Peyer's patch (tissue), 4 donors: ENCODE measurements around the gene FEV. TPM values are rescaled to one million over a fixed set of nuclear protein-coding genes. Genes with fewer than 3 reads are reported as not detected.
A peak's percentile ranks its signal among the peaks of the same experiment; 100 is the strongest.

Source experiments
- DNase-seq, 3 donors: peaks; one replicate each; pipeline ENCODE4 v3.0.0-alpha.2; 2017 to 2019
- H3K27ac ChIP-seq, 4 donors: fragments of 200-600 bp; sonication (generic); one replicate each; pipeline ENCODE4 v1.5.1; 2016 to 2019
- H3K27me3 ChIP-seq, 2 donors: fragments of 200-600 bp; sonication (generic); one replicate each; pipeline ENCODE4 v1.5.1; 2019
- H3K36me3 ChIP-seq, 3 donors: fragments of 200-600 bp; sonication (generic); one replicate each; pipeline ENCODE4 v1.5.1; 2016 to 2019
- H3K4me1 ChIP-seq, 4 donors: fragments of 200-600 bp; sonication (generic); one replicate each; pipeline ENCODE4 v1.5.1; 2016 to 2019
- H3K4me3 ChIP-seq, 4 donors: fragments of 200-600 bp; sonication (generic); 1 replicate in 3 of 4; 2 replicates in 1 of 4; pipeline ENCODE4 v1.5.1; 2016 to 2019; ENCODE audit warnings: mild to moderate bottlenecking in 1 of 4
- H3K9me3 ChIP-seq, 4 donors: fragments of 200-600 bp; sonication (generic); one replicate each; pipeline ENCODE4 v1.5.1; 2016 to 2019; ENCODE audit warnings: mild to moderate bottlenecking in 1 of 4
- CTCF ChIP-seq, 6 experiments: fragments of 450-650 bp in 4 of 6; fragments of 200-600 bp in 2 of 6; sonication (generic) in 1 of 6; IDR thresholded peaks; one replicate each; pipeline ENCODE4 v1.5.1; 2017 to 2019; ENCODE audit warnings: antibody characterized with exemption in 6 of 6, mild to moderate bottlenecking in 3 of 6, moderate library complexity in 1 of 6
- POLR2A ChIP-seq, 2 donors: fragments of 450-650 bp; IDR thresholded peaks; one replicate each; pipeline ENCODE4 v1.5.1; 2017; ENCODE audit warnings: antibody characterized with exemption in 2 of 2, mild to moderate bottlenecking in 2 of 2, moderate library complexity in 2 of 2
- total RNA-seq, 4 donors: library from RNA; depleted of rRNA; stranded (reverse); fragments of >200 nt; gene quantifications; one replicate each; pipeline ENCODE4 v1.1.0, GENCODE V29; 2016

FEV gene
- total RNA-seq, 4 donors from 2014 or later, result 3.2 to 6.7 (median 5.1) TPM; not detected in 1

- Histone ChIP-seq H3K27me3 (peaks cover 0 to 45% of the 10 kb centered on the region in 2 donors), H3K36me3 (no peaks in the 10 kb centered on the region), H3K4me3 (no peak overlapping the region), H3K4me1 (peaks cover 0 to 23% (median 7%) of the 10 kb centered on the region in 4 donors), H3K27ac (no peak overlapping the region), H3K9me3 (no peaks in the 10 kb centered on the region)
- TF ChIP-seq POLR2A (IDR thresholded peaks at IDR 0.05), result no peak
- TF ChIP-seq CTCF (IDR thresholded peaks at IDR 0.05), result no peak
- no peak for DNase-seq
These were observed 23.1 kb downstream of the FEV start for GRCh38 chr2:218961651-218962570.

- H3K36me3 ChIP-seq, result no peaks in the 10 kb centered on the region
- H3K27me3 ChIP-seq, result peaks cover 0 to 45% of the 10 kb centered on the region in 2 donors
- H3K4me3 ChIP-seq, result no peak overlapping the region
- TF ChIP-seq CTCF (IDR thresholded peaks at IDR 0.05), result no peak
- TF ChIP-seq POLR2A (IDR thresholded peaks at IDR 0.05), result no peak
- DNase-seq, result no peak
- H3K4me1 ChIP-seq, result peaks cover 0 to 23% (median 7%) of the 10 kb centered on the region in 4 donors
- H3K27ac ChIP-seq, result no peak overlapping the region
- no peaks in the 10 kb centered on the region for H3K9me3 ChIP-seq
These were observed 23.8 kb downstream of the FEV start for GRCh38 chr2:218961229-218961628.

GRCh38 chr2:218960309-218961165 lies 24.4 kb downstream of the FEV start:
- DNase-seq, result no peak
- H3K9me3 ChIP-seq, result no peaks in the 10 kb centered on the region
- peaks cover 0 to 23% (median 7%) of the 10 kb centered on the region in 4 donors for H3K4me1 ChIP-seq
- H3K4me3 ChIP-seq, result peak overlapping the region in 2 of 4 donors; percentile 49 to 55
- H3K36me3 ChIP-seq, result no peaks in the 10 kb centered on the region
- no peak overlapping the region for H3K27ac ChIP-seq
- peaks cover 0 to 45% of the 10 kb centered on the region in 2 donors for H3K27me3 ChIP-seq
- TF ChIP-seq CTCF (IDR thresholded peaks at IDR 0.05), result no peak
- TF ChIP-seq POLR2A (IDR thresholded peaks at IDR 0.05), result no peak

GRCh38 chr2:218959761-218960308 lies 25.1 kb downstream of the FEV start:
- Histone ChIP-seq H3K27me3 (peaks cover 0 to 45% of the 10 kb centered on the region in 2 donors), H3K27ac (no peak overlapping the region), H3K4me1 (peaks cover 0 to 23% (median 7%) of the 10 kb centered on the region in 4 donors), H3K36me3 (no peaks in the 10 kb centered on the region), H3K9me3 (no peaks in the 10 kb centered on the region), H3K4me3 (peak overlapping the region; percentile 26 to 55 (median 48))
- no peak for DNase-seq
- TF ChIP-seq CTCF (IDR thresholded peaks at IDR 0.05) (no peak), POLR2A (IDR thresholded peaks at IDR 0.05) (no peak)

GRCh38 chr2:218959141-218959731 lies 25.7 kb downstream of the FEV start, which contains the start of gene CDK5R2:
Gene CDK5R2, plus strand, starts transcription at chr2:218959666. Its CDS starts 155 bp downstream, at chr2:218959821.
- Histone ChIP-seq H3K4me1 (peaks cover 0 to 23% (median 7%) of the 10 kb centered on the region in 4 donors), H3K4me3 (peak within 1 kb of the TSS; percentile 26 to 55 (median 48)), H3K27me3 (peaks cover 0 to 45% of the 10 kb centered on the region in 2 donors), H3K36me3 (no peaks in the 10 kb centered on the region), H3K9me3 (no peaks in the 10 kb centered on the region), H3K27ac (no peak within 1 kb of the TSS)
- DNase-seq, result peak; percentile 71 to 87 (median 74)
- TF ChIP-seq CTCF (IDR thresholded peaks at IDR 0.05), result no peak
